Transverse colon (tissue), 4 donors: ENCODE results near the gene SLC34A2. TPM values are rescaled to one million over a fixed set of nuclear protein-coding genes. Genes with fewer than 3 reads are reported as not detected.

Experiments used
- DNase-seq: peaks from one replicate; pipeline ENCODE4 v3.0.0-alpha.2; 2019
- H3K27ac ChIP-seq, 4 donors: fragments of 200-600 bp; sonication (generic); 2 replicates each; pipeline ENCODE4 v1.5.1; 2016 to 2018; ENCODE audit warnings: inconsistent platforms in 4 of 4
- H3K27me3 ChIP-seq: fragments of 200-600 bp; sonication (generic); 2 replicates; pipeline ENCODE4 v1.5.1; 2017; ENCODE audit warnings: inconsistent platforms
- H3K36me3 ChIP-seq, 4 donors: fragments of 200-600 bp; sonication (generic); 2 replicates each; pipeline ENCODE4 v1.5.1; 2017 to 2019; ENCODE audit warnings: inconsistent platforms in 4 of 4
- H3K4me1 ChIP-seq, 4 donors: fragments of 200-600 bp; sonication (generic); 2 replicates each; pipeline ENCODE4 v1.5.1; 2017 to 2020; ENCODE audit warnings: inconsistent platforms in 4 of 4
- H3K4me3 ChIP-seq, 4 donors: fragments of 200-600 bp; sonication (generic); 1 replicate in 1 of 4; 2 replicates in 3 of 4; pipeline versions ENCODE4 v1.5.1 to v1.6.1; 2017 to 2019; ENCODE audit warnings: inconsistent platforms in 4 of 4
- H3K9me3 ChIP-seq, 2 donors: fragments of 200-600 bp; sonication (generic); 2 replicates each; pipeline ENCODE4 v1.5.1; 2017 to 2019; ENCODE audit warnings: inconsistent platforms in 2 of 2
- EP300 ChIP-seq: sonication (generic); formaldehyde crosslinking; IDR thresholded peaks from one replicate; pipeline ENCODE4 v1.6.1; 2017; ENCODE audit warnings: antibody characterized with exemption, low read depth
- POLR2A ChIP-seq: fragments of 450-650 bp; IDR thresholded peaks from one replicate; pipeline ENCODE4 v1.6.1; 2016; ENCODE audit warnings: antibody characterized with exemption, mild to moderate bottlenecking, moderate library complexity
- POLR2AphosphoS5 ChIP-seq, 3 donors: sonication (generic); formaldehyde crosslinking; IDR thresholded peaks; one replicate each; pipeline ENCODE4 v1.6.1; 2016; ENCODE audit warnings: antibody characterized with exemption in 3 of 3
- WGBS, 2 donors: methylation state at CpG; one replicate each; pipeline ENCODE4 v1.1.5; 2018; ENCODE audit warnings: low coverage in 1 of 2; 5-methylcytosine and 5-hydroxymethylcytosine counted together
- in situ Hi-C, 4 donors: fragments of 200-750 bp; cut with MboI; loops; one replicate each; pipeline versions ENCODE4 v1.15.0 to v1.15.1; 2017; ENCODE audit warnings: low sequenced_read_pairs in 3 of 4, low pct_ligation_motif_present in 1 of 4, low pct_unique_long_range_greater_than_20kb in 1 of 4
- intact Hi-C: fragments of 100-400 bp; cut with DNase I; formaldehyde crosslinking; loops from one replicate; pipeline ENCODE4 v1.15.1; 2023; ENCODE audit warnings: low total_unique reads
- total RNA-seq, 4 donors: library from RNA; depleted of rRNA; stranded (reverse); fragments of >200 nt; gene quantifications; one replicate each; pipeline ENCODE4 v1.1.0, GENCODE V29; 2016
- TF ChIP-seq, protein P1 (sequence below), 5 experiments: fragments of 200-600 bp in 3 of 5; fragments of 450-650 bp in 2 of 5; sonication (generic) in 3 of 5; IDR thresholded peaks; 1 replicate in 2 of 5; 2 replicates in 3 of 5; pipeline ENCODE4 v1.5.1; 2016 to 2017; ENCODE audit warnings: antibody characterized with exemption in 5 of 5, inconsistent platforms in 3 of 5, mild to moderate bottlenecking in 2 of 5, moderate library complexity in 1 of 5

SLC34A2 gene
- total RNA-seq, 4 donors from 2014 or later: not detected

DNA sequence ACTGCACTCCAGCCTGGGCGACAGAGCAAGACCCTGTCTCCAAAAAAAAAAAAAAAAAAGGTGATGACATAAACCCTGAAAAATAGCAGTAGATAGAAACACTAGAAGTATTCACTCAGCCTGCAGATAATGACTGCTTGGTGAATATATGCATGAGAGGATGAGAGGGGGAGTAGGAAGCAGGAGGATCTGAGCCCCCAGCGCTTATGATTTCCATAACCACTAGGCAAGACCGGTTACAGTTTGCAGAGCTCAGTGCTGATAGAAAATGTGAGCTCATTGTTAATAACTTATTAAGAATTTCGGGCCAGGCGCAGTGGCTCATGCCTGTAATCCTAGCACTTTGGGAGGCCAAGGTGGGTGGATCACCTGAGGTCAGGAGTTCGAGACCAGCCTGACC, 40.8 kb upstream of the SLC34A2 start:
- Histone ChIP-seq H3K9me3 (no peaks in the 10 kb centered on the region), H3K36me3 (no peaks in the 10 kb centered on the region), H3K4me1 (no peaks in the 10 kb centered on the region), H3K27me3 (no peaks in the 10 kb centered on the region), H3K27ac (no peak overlapping the region), H3K4me3 (no peak overlapping the region)
- TF ChIP-seq POLR2AphosphoS5 (IDR thresholded peaks at IDR 0.05) (no peak), EP300 (no peak)
- TF ChIP-seq, protein P1, sequence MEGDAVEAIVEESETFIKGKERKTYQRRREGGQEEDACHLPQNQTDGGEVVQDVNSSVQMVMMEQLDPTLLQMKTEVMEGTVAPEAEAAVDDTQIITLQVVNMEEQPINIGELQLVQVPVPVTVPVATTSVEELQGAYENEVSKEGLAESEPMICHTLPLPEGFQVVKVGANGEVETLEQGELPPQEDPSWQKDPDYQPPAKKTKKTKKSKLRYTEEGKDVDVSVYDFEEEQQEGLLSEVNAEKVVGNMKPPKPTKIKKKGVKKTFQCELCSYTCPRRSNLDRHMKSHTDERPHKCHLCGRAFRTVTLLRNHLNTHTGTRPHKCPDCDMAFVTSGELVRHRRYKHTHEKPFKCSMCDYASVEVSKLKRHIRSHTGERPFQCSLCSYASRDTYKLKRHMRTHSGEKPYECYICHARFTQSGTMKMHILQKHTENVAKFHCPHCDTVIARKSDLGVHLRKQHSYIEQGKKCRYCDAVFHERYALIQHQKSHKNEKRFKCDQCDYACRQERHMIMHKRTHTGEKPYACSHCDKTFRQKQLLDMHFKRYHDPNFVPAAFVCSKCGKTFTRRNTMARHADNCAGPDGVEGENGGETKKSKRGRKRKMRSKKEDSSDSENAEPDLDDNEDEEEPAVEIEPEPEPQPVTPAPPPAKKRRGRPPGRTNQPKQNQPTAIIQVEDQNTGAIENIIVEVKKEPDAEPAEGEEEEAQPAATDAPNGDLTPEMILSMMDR (IDR thresholded peaks at IDR 0.05): no peak
- no peak for DNase-seq
- 92 to 100% methylated on average over 4 to 6 of the region's 6 CpGs for WGBS, 2 donors
- intact Hi-C loops: no loop called here
- in situ Hi-C loops: no loop called here

DNA sequence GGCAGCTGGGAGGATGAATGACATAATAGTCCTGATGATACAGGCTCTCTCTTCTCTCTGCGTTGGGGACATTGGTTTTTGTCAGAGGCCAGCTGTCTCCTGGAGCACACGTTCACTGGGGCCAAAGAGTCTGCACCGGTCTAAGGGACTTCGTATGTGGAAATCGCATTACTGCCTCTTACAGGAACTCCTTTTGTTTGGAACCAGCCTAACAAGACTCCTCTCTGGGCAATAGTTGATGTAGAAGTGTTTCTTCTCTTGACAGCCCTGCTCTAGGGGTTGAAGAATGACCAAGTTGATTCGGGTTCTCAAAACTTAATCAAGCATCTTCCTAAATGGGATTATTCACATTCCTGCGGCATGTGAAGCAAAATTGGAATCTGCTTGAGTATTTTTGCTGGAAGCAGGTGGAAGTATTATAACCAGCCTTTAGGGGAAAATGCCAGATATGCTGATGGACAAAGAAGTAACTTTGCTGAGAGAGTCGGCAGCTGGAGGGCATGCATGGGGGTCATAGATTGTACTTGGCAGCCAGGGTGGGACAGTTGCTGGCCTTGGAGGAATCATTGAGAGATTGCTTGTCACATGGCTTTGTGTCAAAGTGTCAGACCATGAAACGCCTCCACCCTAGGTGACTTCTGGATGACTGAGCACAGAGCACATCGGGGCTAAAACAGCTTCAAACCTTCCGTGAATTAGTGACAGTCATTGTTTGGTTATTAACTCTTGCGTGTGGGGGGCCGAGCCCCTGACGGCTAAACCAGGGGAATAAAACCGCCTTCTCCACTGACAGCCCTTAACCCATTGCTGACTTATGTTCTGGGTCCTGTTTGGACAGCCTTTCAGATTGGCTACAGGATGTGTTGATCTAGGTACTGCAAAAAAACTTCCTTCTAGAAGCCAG, 34.4 kb upstream of the SLC34A2 start:
- H3K36me3 ChIP-seq: no peaks in the 10 kb centered on the region
- no peaks in the 10 kb centered on the region for H3K4me1 ChIP-seq
- H3K27ac ChIP-seq: no peak overlapping the region
- 59 to 79% methylated on average over 6 to 15 of the region's 15 CpGs for WGBS, 2 donors
- no peak overlapping the region for H3K4me3 ChIP-seq
- TF ChIP-seq, protein P1 (IDR thresholded peaks at IDR 0.05): no peak
- no peak for TF ChIP-seq POLR2A
- TF ChIP-seq POLR2AphosphoS5 (IDR thresholded peaks at IDR 0.05): no peak
- TF ChIP-seq EP300: no peak
- intact Hi-C loops (no loop called here), in situ Hi-C loops (no loop called here)
- no peaks in the 10 kb centered on the region for H3K27me3 ChIP-seq
- no peak for DNase-seq
- no peaks in the 10 kb centered on the region for H3K9me3 ChIP-seq

DNA sequence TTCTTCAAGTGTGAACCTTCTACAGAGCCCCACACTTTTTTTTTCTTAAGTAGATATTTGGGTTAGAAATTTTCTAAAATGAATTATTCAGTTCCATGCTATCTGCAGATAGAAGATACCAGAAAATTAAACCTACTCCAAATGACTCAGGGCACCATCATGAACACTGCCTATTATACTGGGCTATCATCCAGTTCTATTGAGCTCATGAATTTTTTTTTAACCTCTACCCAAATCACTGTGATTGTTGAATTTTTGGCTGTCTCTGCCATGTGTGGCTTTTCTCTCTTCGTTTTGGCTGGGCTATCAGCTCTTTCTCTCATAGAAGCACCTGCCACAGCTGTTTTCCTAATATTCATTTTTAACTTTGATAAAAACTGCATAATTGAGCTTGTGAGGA, 31.0 kb upstream of the SLC34A2 start:
- Histone ChIP-seq H3K36me3 (no peaks in the 10 kb centered on the region), H3K4me1 (no peaks in the 10 kb centered on the region), H3K4me3 (no peak overlapping the region), H3K27ac (no peak overlapping the region), H3K27me3 (no peaks in the 10 kb centered on the region), H3K9me3 (no peaks in the 10 kb centered on the region)
- TF ChIP-seq EP300 (no peak), POLR2AphosphoS5 (IDR thresholded peaks at IDR 0.05) (no peak), POLR2A (no peak)
- TF ChIP-seq, protein P1 (IDR thresholded peaks at IDR 0.05): no peak
- DNase-seq: no peak
- in situ Hi-C loops: no loop called here
- intact Hi-C loops: no loop called here
- 29 to 71% methylated on average over 1 of the region's 1 CpG for WGBS, 2 donors

DNA sequence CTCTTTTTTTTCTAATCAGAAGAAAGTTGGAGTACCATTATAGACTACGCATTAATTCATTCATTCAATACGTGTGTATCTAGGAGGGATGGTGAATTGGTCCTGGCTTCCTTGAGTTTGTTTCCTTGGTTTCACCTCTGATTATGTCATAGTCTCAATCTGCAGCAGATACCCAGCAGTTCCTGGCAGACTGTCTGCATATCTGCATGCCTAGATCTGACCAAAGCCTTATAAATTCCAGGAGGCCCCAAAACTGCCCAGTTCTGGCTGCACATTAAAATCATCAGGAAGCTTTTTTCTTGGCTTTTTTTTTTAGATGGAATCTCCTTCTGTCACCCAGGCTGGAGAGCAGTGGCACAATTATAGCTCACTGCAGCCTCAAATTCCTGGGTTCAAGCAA, 27.2 kb upstream of the SLC34A2 start:
- 96 to 100% methylated on average over 1 to 2 of the region's 2 CpGs for whole genome bisulfite sequencing, 2 donors
- intact Hi-C loops: no loop called here
- TF ChIP-seq, protein P1 (IDR thresholded peaks at IDR 0.05): no peak
- TF ChIP-seq POLR2AphosphoS5 (IDR thresholded peaks at IDR 0.05): no peak
- TF ChIP-seq POLR2A: no peak
- TF ChIP-seq EP300: no peak
- peaks cover 0 to 4% (median 0%) of the 10 kb centered on the region in 4 donors for H3K4me1 ChIP-seq
- H3K4me3 ChIP-seq: no peak overlapping the region
- H3K36me3 ChIP-seq: no peaks in the 10 kb centered on the region
- no peak for DNase-seq
- in situ Hi-C loops: no loop called here
- no peak overlapping the region for H3K27ac ChIP-seq
- H3K9me3 ChIP-seq: no peaks in the 10 kb centered on the region
- no peaks in the 10 kb centered on the region for H3K27me3 ChIP-seq
